KOPT-K1 (cell line): ENCODE results near the gene SPATA13.
"Not testable (repeated sequence)": the region's sequence is repeated elsewhere in the genome, so short reads cannot be mapped to it uniquely, and the experiment has no call there.

Experiments used
- H3K27ac ChIP-seq: fragments of 200-600 bp; sonication (generic); 2 replicates; pipeline ENCODE4 v1.5.1; 2016; ENCODE audit warnings: antibody characterized with exemption, mild to moderate bottlenecking, low read depth, low read length; ENCODE audit not compliant: poor library complexity, severe bottlenecking
- H3K36me3 ChIP-seq: fragments of 200-600 bp; sonication (generic); 2 replicates; pipeline ENCODE4 v1.5.1; 2017; ENCODE audit warnings: antibody characterized with exemption, mild to moderate bottlenecking, low read length, moderate library complexity; ENCODE audit not compliant: insufficient read depth
- H3K9me3 ChIP-seq: fragments of 200-600 bp; sonication (generic); 2 replicates; pipeline ENCODE4 v1.5.1; 2017; ENCODE audit warnings: antibody characterized with exemption, low read length, mild to moderate bottlenecking; ENCODE audit not compliant: insufficient read depth, poor library complexity, severe bottlenecking

The SPATA13 gene

GRCh38 chr13:24308488-24309020 lies 148.0 kb downstream of the SPATA13 start:
- H3K36me3 ChIP-seq = peaks cover 26% of the 10 kb centered on the region
- no peaks in the 10 kb centered on the region for H3K9me3 ChIP-seq
- H3K27ac ChIP-seq = no peak overlapping the region

- not testable (repeated sequence) for H3K27ac ChIP-seq, H3K9me3 ChIP-seq
- H3K36me3 ChIP-seq = peaks cover 19% of the 10 kb centered on the region
Observed at GRCh38 chr13:24309300-24309699, 148.8 kb downstream of the SPATA13 start, which contains the start of gene C1QTNF9. Gene C1QTNF9, plus strand, starts transcription at chr13:24309580. Its CDS starts 6,424 bp downstream, at chr13:24316004.

- Histone ChIP-seq H3K9me3 (no peaks in the 10 kb centered on the region), H3K27ac (no peak overlapping the region), H3K36me3 (no peaks in the 10 kb centered on the region)
Observed at GRCh38 chr13:24313439-24313838, 152.9 kb downstream of the SPATA13 start.

- not testable (repeated sequence) for H3K27ac ChIP-seq, H3K36me3 ChIP-seq, H3K9me3 ChIP-seq
Observed at GRCh38 chr13:24317835-24318234, 157.3 kb downstream of the SPATA13 start.

GRCh38 chr13:24318878-24319277 lies 158.4 kb downstream of the SPATA13 start:
- H3K27ac ChIP-seq, H3K36me3 ChIP-seq, H3K9me3 ChIP-seq: not testable (repeated sequence)

GRCh38 chr13:24319641-24320040 lies 159.1 kb downstream of the SPATA13 start:
- H3K27ac ChIP-seq, H3K36me3 ChIP-seq, H3K9me3 ChIP-seq: not testable (repeated sequence)

- H3K27ac ChIP-seq, H3K9me3 ChIP-seq: not testable (repeated sequence)
Observed at GRCh38 chr13:24321416-24321815, 160.9 kb downstream of the SPATA13 start.

GRCh38 chr13:24322470-24322869 lies 161.9 kb downstream of the SPATA13 start:
- not testable (repeated sequence) for H3K36me3 ChIP-seq, H3K9me3 ChIP-seq, H3K27ac ChIP-seq

More at GRCh38 chr13:24321416-24321815, 160.9 kb downstream of the SPATA13 start:
- H3K36me3 ChIP-seq = not testable (repeated sequence)

GRCh38 chr13:24323036-24323738 lies 162.7 kb downstream of the SPATA13 start:
- Histone ChIP-seq H3K27ac (no peak overlapping the region), H3K36me3 (no peaks in the 10 kb centered on the region), H3K9me3 (no peaks in the 10 kb centered on the region)

GRCh38 chr13:24323739-24324075 lies 163.2 kb downstream of the SPATA13 start:
- Histone ChIP-seq H3K36me3 (no peaks in the 10 kb centered on the region), H3K9me3 (no peaks in the 10 kb centered on the region), H3K27ac (no peak overlapping the region)

GRCh38 chr13:24327598-24327997 lies 167.1 kb downstream of the SPATA13 start:
- not testable (repeated sequence) for H3K36me3 ChIP-seq, H3K9me3 ChIP-seq, H3K27ac ChIP-seq

- no peak overlapping the region for H3K27ac ChIP-seq
- H3K9me3 ChIP-seq = no peaks in the 10 kb centered on the region
- no peaks in the 10 kb centered on the region for H3K36me3 ChIP-seq
Observed at GRCh38 chr13:24328145-24328544, 167.6 kb downstream of the SPATA13 start.

- Histone ChIP-seq H3K9me3 (peaks cover 6% of the 10 kb centered on the region), H3K27ac (no peak overlapping the region), H3K36me3 (no peaks in the 10 kb centered on the region)
Observed at GRCh38 chr13:24338721-24339120, 178.2 kb downstream of the SPATA13 start.

- H3K36me3 ChIP-seq = no peaks in the 10 kb centered on the region
Observed at GRCh38 chr13:24339937-24340607, 179.6 kb downstream of the SPATA13 start.

GRCh38 chr13:24340608-24340955 lies 180.1 kb downstream of the SPATA13 start:
- peaks cover 6% of the 10 kb centered on the region for H3K9me3 ChIP-seq
- H3K27ac ChIP-seq = no peak overlapping the region
- H3K36me3 ChIP-seq = no peaks in the 10 kb centered on the region

More at GRCh38 chr13:24339937-24340607, 179.6 kb downstream of the SPATA13 start:
- Histone ChIP-seq H3K27ac (no peak overlapping the region), H3K9me3 (peaks cover 6% of the 10 kb centered on the region)

- no peaks in the 10 kb centered on the region for H3K36me3 ChIP-seq
Observed at GRCh38 chr13:24341439-24341838, 180.9 kb downstream of the SPATA13 start.

More at GRCh38 chr13:24341439-24341838, 180.9 kb downstream of the SPATA13 start:
- H3K27ac ChIP-seq = no peak overlapping the region
- peaks cover 6% of the 10 kb centered on the region for H3K9me3 ChIP-seq
